Spinal cord (tissue), 10 donors: ENCODE results near the gene FOLH1. TPM values are rescaled to one million over a fixed set of nuclear protein-coding genes. Genes with fewer than 3 reads are reported as not detected.
"Not testable (repeated sequence)": the region's sequence is repeated elsewhere in the genome, so short reads cannot be mapped to it uniquely, and the experiment has no call there.

ENCODE experiments used
- DNase-seq, 6 donors: peaks; one replicate each; pipeline versions ENCODE4 v3.0.0 to v3.0.0-alpha.2; 2013 to 2015; ENCODE audit warnings: low spot score in 6 of 6, low read depth in 4 of 6
- H3K27ac ChIP-seq: one replicate; pipeline ENCODE4 v1.5.1; 2013; ENCODE audit warnings: low read depth, low read length, control low read depth
- H3K27me3 ChIP-seq: one replicate; pipeline ENCODE4 v1.6.1; 2013; ENCODE audit warnings: low read length; ENCODE audit not compliant: control insufficient read depth, insufficient read depth
- H3K36me3 ChIP-seq: one replicate; pipeline ENCODE4 v1.6.1; 2013; ENCODE audit warnings: low read length; ENCODE audit not compliant: control insufficient read depth, insufficient read depth
- H3K4me1 ChIP-seq: one replicate; pipeline ENCODE4 v1.6.1; 2013; ENCODE audit warnings: low read length; ENCODE audit not compliant: control insufficient read depth, insufficient read depth
- H3K4me3 ChIP-seq: one replicate; pipeline ENCODE4 v1.5.1; 2013; ENCODE audit warnings: low read depth, low read length, control low read depth
- H3K9me3 ChIP-seq: one replicate; pipeline ENCODE4 v1.6.1; 2013; ENCODE audit warnings: low read length; ENCODE audit not compliant: control insufficient read depth, insufficient read depth
- WGBS: methylation state at CpG from one replicate; pipeline ENCODE4 v1.1.5; 2013; ENCODE audit warnings: missing lambda C conversion rate; ENCODE audit not compliant: insufficient coverage; 5-methylcytosine and 5-hydroxymethylcytosine counted together
- polyA plus RNA-seq, 2 donors: library from polyadenylated mRNA; unstranded; fragments of 120-200 nt; gene quantifications; one replicate each; pipeline ENCODE4 v1.2.1, GENCODE V29; 2013; ENCODE audit not compliant: insufficient read length in 2 of 2
- total RNA-seq, 2 donors: library from RNA; depleted of rRNA in 1 of 2; stranded (reverse); fragments of 120-200 nt in 1 of 2; fragments of >200 nt in 1 of 2; gene quantifications; one replicate each; pipeline versions ENCODE4 v1.2.3 to v1.2.4, GENCODE V29; 2013 to 2014
- donor health status: healthy.

Gene FOLH1
- total and polyA plus RNA-seq, 4 donors = 4.9 to 16.5 (median 6.7) TPM

DNA sequence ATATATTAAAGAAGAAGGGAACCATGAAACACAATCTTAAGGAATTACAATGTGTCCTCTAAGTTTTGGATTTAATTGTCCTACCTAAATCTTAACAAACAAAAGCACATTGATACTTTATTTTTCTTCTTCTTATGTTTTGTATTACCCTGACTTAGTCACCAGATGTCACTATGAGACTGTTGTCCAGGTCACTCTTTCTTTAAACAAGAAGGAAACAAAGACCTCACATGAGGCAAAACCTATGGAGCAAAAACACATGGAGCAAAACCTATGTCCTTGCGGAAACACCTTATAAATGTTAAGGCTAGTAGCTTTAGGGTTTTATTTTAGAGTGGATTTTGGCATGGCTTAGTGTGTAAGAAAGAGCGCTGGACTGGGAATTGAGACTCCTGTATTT is 20.7 kb upstream of the FOLH1 start:
- DNase-seq = peak in 2 of 6 donors; percentile 20 to 77
- H3K9me3 ChIP-seq, H3K4me1 ChIP-seq, H3K4me3 ChIP-seq, H3K27me3 ChIP-seq, H3K27ac ChIP-seq, H3K36me3 ChIP-seq: not testable (repeated sequence)
- WGBS = 67% methylated on average over 1 of the region's 2 CpGs

DNA sequence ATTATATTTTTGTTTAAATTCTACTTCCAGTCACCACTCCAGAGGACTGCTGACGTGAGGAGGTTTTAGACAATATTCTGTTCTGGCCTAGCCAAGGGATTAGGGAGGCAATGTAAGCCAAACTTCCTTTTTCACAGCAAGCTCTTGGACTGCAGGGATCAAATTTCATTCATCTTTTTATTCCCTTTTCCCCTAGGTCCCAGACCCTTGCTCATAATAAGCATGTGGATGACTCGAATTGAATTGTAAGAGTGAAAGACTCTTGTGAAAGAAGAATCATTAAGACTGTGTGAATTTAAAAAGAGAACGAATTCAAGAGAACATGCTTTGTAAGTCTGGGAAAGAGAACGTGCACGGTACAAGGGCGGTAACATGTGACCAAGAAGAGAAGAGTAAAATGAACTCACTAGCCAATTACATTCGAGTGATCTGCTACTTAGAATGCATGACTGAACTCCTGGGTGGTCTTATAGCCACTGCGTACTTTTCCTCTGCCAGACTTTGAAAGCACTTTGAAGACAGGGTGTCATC is 16.9 kb upstream of the FOLH1 start:
- not testable (repeated sequence) for H3K4me3 ChIP-seq, H3K9me3 ChIP-seq, H3K27ac ChIP-seq, H3K4me1 ChIP-seq, H3K27me3 ChIP-seq, H3K36me3 ChIP-seq
- peak in 1 of 6 donors; percentile 11 for DNase-seq
- 80% methylated on average over 2 of the region's 8 CpGs for WGBS

- WGBS = no CpG with 5 or more reads among the region's 5 CpGs
- H3K4me1 ChIP-seq = no peaks in the 10 kb centered on the region
- no peaks in the 10 kb centered on the region for H3K9me3 ChIP-seq
- H3K27ac ChIP-seq = no peak overlapping the region
- H3K27me3 ChIP-seq = no peaks in the 10 kb centered on the region
- no peak overlapping the region for H3K4me3 ChIP-seq
- DNase-seq = no peak
- no peaks in the 10 kb centered on the region for H3K36me3 ChIP-seq
Measured at GRCh38 chr11:49221112-49221511, 12.7 kb upstream of the FOLH1 start.

DNA sequence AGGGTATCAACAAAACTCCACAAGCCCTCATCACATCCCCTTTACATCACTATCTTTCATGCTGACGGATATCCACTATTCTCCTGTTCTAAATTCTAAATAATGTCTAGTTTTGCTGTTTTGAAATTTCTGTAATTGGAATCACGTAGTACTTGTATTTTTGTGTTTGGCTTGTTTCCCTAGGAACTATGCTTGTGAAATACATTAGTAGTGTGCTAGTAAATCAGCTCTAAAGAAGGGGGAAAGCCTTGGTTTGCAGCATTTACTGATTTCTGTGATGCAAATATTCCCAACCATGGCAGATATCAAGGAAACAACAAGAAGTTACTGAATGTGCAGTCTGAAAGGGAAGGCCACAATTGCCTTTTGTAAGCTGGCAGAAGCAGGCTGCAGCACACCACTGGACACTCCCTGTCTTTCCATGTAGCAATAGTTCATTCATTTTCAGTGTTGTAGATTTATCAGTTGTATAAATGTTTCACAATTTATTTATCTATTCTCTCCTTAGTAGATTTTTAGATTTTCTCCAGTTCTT is 4.7 kb upstream of the FOLH1 start:
- H3K27ac ChIP-seq = no peak overlapping the region

GRCh38 chr11:49206999-49207398 is 1.4 kb downstream of the FOLH1 start:
- not testable (repeated sequence) for H3K9me3 ChIP-seq, H3K4me3 ChIP-seq, H3K36me3 ChIP-seq, DNase-seq, H3K27me3 ChIP-seq, H3K4me1 ChIP-seq, H3K27ac ChIP-seq
- 72% methylated on average over 5 of the region's 6 CpGs for WGBS

More for the DNA sequence above, 4.7 kb upstream of the FOLH1 start:
- no peaks in the 10 kb centered on the region for H3K9me3 ChIP-seq
- no peak overlapping the region for H3K4me3 ChIP-seq
- DNase-seq = no peak
- no peaks in the 10 kb centered on the region for H3K36me3 ChIP-seq
- no peaks in the 10 kb centered on the region for H3K27me3 ChIP-seq
- no CpG with 5 or more reads among the region's 2 CpGs for WGBS
- H3K4me1 ChIP-seq = peaks cover 4% of the 10 kb centered on the region

GRCh38 chr11:49202287-49202976 is 6.0 kb downstream of the FOLH1 start:
- H3K4me1 ChIP-seq = no peaks in the 10 kb centered on the region
- H3K4me3 ChIP-seq = no peak overlapping the region
- no peaks in the 10 kb centered on the region for H3K36me3 ChIP-seq
- DNase-seq = no peak
- 40% methylated on average over 2 of the region's 4 CpGs for WGBS
- no peaks in the 10 kb centered on the region for H3K9me3 ChIP-seq
- H3K27ac ChIP-seq = no peak overlapping the region
- H3K27me3 ChIP-seq = no peaks in the 10 kb centered on the region

DNA sequence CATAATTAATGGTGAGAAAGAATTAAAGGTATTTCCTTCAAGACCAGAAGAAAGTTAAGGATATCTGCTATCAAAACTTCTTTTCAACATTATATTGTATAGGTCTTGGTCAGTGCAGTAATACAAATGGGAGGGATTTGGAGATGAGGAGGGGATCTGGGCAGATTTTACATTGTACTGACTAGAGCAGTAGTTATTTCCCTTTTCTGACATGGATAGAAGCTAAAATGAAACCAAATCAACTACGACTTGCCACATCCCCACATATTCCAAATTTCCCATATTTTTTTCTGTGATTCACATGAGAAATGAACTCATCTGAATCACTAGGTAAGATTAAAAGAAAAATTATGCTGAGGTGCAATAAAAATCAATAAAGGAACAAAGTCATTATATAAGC is 11.6 kb downstream of the FOLH1 start:
- not testable (repeated sequence) for H3K36me3 ChIP-seq, H3K9me3 ChIP-seq, H3K4me3 ChIP-seq, DNase-seq, H3K27me3 ChIP-seq, H3K4me1 ChIP-seq, H3K27ac ChIP-seq
- WGBS = no CpG with 5 or more reads among the region's 1 CpG

- not testable (repeated sequence) for H3K4me3 ChIP-seq, H3K4me1 ChIP-seq, H3K27ac ChIP-seq, H3K36me3 ChIP-seq, H3K9me3 ChIP-seq, DNase-seq, H3K27me3 ChIP-seq
- WGBS = no CpG with 5 or more reads among the region's 6 CpGs
Measured at GRCh38 chr11:49196002-49196401, 12.4 kb downstream of the FOLH1 start.

DNA sequence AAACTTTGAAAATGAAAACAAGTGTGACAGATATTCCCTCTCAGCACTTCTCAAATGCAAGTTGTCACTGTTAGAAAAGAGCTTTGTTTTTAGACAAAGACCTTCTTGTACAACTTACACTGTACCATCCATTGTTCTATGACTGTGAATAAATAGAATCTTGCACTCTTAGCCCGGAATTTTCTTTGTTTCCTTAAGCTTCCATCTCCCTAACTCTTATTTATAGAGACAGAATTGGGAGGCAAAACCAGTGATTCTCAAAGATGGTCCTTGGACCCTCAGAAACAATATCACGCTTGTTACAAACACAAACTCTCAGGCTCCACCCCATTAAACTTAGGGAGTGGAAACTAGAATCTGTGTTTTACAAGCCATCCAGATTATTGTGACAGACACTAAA is 18.1 kb downstream of the FOLH1 start:
- H3K27me3 ChIP-seq, H3K27ac ChIP-seq, H3K4me3 ChIP-seq, H3K36me3 ChIP-seq, H3K9me3 ChIP-seq, H3K4me1 ChIP-seq: not testable (repeated sequence)
- peak in 2 of 6 donors; percentile 5 to 22 for DNase-seq
- no CpG with 5 or more reads among the region's 2 CpGs for WGBS

- not testable (repeated sequence) for H3K36me3 ChIP-seq, H3K4me1 ChIP-seq, H3K4me3 ChIP-seq, H3K27me3 ChIP-seq, H3K9me3 ChIP-seq, DNase-seq, H3K27ac ChIP-seq
- no CpG with 5 or more reads among the region's 2 CpGs for WGBS
Measured at GRCh38 chr11:49186225-49186624, 22.2 kb downstream of the FOLH1 start.
